Vagina (tissue), 2 donors: Measurements from ENCODE around the gene DKKL1.

ENCODE experiments used
- CTCF ChIP-seq, 3 experiments: fragments of 450-650 bp in 2 of 3; fragments of 200-600 bp in 1 of 3; sonication (generic) in 1 of 3; IDR thresholded peaks; one replicate each; pipeline ENCODE4 v1.5.1; 2017 to 2019; ENCODE audit warnings: antibody characterized with exemption in 3 of 3, mild to moderate bottlenecking in 2 of 3, moderate library complexity in 2 of 3
- POLR2A ChIP-seq, 2 donors: fragments of 450-650 bp; IDR thresholded peaks; one replicate each; pipeline ENCODE4 v1.6.1; 2017; ENCODE audit warnings: antibody characterized with exemption in 2 of 2, mild to moderate bottlenecking in 2 of 2, moderate library complexity in 2 of 2

GRCh38 chr19:49417088-49417487 is 53.4 kb downstream of the DKKL1 start:
- TF ChIP-seq CTCF (IDR thresholded peaks at IDR 0.05) (no peak), POLR2A (IDR thresholded peaks at IDR 0.05) (no peak)
